GM21367 (cell line): ENCODE results near the gene IL17RE.

Experiments used
- ATAC-seq: cut with Tn5 transposase; IDR thresholded peaks from one replicate; pipeline ENCODE4 v1.9.1; 2021; ENCODE audit not compliant: unreplicated experiment

IL17RE gene

DNA sequence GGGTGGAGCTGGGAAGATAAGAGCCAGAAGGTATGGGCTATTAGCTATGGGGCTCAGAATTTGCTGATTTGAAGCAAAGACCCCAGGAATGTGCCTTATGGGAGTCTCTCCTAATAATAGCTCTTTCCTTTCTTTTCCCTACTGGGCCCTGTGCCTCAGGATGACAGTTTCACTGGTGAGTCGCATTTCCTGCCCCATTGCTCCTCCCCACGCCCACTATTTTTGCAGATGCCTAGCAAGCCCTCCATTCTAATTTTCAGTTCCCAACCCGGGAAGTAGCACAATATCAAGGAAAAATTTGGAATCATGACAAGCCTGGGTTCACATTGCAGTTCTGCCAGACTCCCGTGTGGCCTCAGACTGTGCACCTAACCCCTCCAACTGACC, 583 bp downstream of the IL17RE start:
- no peak for ATAC-seq

- no peak for ATAC-seq
Observed at GRCh38 chr3:9903904-9904303, 1.3 kb downstream of the IL17RE start.

- no peak for ATAC-seq
Observed at GRCh38 chr3:9906480-9906879, 3.8 kb downstream of the IL17RE start.

DNA sequence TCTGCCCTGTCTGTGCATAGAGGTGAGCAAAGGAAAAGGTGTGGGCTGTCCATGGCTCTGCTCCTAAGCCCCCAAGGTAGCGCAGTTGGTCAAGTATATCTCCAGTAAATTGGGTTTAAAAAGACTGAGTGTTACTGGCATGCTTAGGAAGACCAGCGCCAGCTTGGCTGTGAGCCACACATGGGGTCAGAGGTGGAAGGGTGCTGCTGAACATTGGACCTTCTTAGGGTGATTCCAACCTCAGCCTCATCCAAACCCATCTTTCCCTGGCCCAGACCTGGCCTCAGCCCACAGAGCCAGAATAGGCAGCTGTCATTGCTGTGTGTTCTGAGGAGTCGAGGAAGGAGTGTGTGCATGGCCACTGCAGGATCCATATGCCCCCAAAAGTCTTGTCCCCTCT, 5.6 kb downstream of the IL17RE start:
- ATAC-seq = no peak

DNA sequence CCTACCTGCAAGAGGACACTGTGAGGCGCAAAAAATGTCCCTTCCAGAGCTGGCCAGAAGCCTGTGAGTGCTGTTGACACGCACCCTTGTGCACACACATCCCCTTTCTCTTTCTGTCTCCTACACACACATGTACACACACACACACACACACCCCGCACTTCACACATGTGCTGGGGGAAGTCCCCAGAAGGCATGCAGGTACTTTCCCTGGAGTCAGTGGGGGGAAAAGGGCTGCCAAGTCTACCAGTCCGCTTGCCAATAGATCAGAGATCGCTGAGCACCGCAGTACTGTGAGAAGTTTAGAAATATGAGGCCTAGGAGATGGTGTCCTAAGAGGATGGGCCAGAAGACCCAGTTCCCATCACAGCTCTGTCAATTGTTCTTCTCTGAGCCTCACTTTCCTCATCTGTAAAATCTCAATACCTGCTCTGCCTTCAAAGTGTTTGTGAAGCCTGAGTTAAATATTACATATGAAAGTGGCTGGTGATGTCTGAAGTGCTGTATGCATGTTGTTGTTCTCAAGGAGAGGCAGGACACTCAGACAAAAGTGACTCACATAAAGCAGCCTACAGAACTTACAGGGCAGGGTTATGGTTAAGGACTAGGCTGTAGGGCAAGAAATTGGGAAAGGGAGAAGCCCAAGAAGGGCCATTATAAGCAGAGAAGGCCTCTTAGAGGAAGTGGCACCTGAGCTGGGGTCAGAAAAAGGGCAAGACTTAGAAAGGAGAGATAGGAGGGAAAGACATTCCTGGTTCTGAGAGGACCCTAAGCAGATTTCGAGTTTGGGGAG, 6.8 kb downstream of the IL17RE start:
- ATAC-seq = no peak

DNA sequence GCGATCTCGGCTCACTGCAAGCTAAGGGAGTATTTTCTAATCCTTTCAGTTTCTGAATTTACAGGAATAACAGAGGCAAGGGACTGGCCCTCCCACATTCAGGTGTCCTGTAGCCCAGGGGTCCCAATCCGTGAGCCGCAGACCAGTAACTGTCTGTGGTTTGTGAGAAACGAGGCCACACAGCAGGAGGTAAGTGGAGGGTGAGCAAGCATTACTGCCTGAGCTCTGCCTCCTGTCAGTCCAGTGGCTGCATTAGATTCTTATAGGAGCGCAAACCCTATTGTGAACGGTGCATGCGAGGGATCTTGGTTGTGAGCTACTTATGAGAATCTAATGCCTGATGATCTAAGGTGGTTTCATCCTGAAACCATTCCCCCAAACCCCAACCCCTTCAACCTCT, 9.2 kb downstream of the IL17RE start:
- ATAC-seq = no peak

DNA sequence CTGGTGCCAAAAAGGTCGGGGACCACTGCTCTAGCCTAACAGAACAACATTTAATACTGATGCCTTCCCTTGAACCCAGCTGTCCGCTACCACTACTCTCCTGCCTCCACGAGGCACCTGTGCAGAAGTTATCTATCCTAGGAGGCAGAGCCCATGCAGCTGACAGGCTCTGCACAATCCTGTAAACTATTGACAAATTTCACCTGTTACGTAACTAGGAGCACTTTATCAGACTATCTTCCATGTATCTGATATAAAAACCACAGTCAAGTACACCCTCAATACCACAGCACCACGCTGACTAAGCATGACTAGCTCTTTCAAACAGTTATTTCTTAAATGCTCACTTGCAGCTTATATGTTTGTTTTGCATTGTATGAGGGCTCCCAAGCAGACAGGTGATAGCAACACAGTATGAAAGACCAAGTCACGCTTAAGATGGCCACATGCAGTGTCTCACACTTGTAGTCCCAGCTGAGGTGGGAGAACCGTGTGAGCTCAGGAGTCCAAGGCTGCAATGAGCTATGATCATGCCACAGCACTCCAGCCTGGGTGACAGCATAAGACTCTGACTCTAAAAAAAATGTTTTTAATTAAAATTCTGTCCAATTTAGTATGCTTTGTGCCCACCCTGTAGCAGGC, 9.8 kb downstream of the IL17RE start:
- no peak for ATAC-seq

DNA sequence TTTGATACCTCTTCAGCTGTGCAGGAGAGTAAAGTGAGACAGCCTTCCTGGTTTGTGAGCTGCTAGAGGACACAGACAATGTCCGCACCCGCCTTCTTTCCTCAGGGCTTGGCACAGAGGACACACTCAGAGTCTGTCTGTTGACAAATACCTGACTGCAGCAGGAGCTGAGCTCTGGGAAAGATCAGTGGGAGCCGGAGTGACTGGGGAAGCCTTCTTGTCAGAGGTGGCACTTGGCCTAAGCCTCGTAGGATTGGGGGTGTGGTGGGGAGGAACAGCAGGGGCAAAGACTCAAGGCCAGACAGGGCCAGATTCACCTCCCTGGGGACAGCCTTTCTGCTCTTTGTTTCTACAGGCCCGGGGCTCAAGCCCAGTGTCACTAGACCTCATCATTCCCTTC, 11.0 kb downstream of the IL17RE start:
- no peak for ATAC-seq

- ATAC-seq = no peak
Observed at GRCh38 chr3:9914011-9914410, 11.4 kb downstream of the IL17RE start.

DNA sequence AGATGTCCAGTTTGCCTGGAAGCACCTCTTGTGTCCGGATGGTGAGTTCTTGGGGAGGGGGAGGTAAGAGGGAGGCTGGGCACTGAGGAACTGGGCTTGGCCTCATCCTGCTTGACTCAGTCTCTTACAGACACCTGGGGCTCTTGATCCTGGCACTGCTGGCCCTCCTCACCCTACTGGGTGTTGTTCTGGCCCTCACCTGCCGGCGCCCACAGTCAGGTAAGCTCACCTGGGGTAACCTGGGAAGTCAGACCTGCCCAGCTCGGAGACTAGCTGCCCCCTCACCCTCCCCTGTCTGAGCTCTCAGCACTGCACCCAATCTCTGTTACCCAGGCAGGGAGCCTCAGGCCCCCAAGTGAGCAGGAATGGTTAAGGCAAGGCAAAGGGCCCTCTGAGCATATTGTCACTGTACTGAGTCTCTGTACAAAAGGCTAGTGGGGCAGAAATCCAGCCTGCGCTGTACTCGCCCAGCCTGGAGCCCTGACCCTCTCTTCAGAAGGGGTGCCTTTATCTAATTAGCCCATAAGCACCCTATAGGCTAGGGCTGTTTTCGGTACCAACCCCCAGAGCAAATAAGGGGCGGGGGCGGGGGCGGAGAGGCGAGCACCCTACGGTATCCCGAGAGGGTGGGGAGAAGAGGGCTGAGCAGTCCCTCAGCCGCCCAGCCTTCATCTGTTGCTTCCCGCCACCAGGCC, 12.1 kb downstream of the IL17RE start:
- ATAC-seq = no peak

DNA sequence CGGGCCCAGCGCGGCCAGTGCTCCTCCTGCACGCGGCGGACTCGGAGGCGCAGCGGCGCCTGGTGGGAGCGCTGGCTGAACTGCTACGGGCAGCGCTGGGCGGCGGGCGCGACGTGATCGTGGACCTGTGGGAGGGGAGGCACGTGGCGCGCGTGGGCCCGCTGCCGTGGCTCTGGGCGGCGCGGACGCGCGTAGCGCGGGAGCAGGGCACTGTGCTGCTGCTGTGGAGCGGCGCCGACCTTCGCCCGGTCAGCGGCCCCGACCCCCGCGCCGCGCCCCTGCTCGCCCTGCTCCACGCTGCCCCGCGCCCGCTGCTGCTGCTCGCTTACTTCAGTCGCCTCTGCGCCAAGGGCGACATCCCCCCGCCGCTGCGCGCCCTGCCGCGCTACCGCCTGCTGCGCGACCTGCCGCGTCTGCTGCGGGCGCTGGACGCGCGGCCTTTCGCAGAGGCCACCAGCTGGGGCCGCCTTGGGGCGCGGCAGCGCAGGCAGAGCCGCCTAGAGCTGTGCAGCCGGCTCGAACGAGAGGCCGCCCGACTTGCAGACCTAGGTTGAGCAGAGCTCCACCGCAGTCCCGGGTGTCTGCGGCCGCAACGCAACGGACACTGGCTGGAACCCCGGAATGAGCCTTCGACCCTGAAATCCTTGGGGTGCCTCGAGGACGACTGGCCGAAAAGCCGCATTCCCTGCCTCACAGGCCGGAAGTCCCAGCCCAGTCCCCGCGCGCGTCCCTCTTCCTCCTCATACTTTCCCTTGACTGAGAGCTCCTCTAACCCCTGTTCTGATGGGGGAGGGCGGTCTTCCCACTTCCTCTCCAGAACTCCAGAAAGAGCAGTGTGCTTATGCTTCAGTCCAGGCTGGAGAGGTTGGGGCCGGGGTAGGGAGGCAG, 12.8 kb downstream of the IL17RE start:
- no peak for ATAC-seq

- no peak for ATAC-seq
Observed at GRCh38 chr3:9916346-9916733, 13.7 kb downstream of the IL17RE start.

DNA sequence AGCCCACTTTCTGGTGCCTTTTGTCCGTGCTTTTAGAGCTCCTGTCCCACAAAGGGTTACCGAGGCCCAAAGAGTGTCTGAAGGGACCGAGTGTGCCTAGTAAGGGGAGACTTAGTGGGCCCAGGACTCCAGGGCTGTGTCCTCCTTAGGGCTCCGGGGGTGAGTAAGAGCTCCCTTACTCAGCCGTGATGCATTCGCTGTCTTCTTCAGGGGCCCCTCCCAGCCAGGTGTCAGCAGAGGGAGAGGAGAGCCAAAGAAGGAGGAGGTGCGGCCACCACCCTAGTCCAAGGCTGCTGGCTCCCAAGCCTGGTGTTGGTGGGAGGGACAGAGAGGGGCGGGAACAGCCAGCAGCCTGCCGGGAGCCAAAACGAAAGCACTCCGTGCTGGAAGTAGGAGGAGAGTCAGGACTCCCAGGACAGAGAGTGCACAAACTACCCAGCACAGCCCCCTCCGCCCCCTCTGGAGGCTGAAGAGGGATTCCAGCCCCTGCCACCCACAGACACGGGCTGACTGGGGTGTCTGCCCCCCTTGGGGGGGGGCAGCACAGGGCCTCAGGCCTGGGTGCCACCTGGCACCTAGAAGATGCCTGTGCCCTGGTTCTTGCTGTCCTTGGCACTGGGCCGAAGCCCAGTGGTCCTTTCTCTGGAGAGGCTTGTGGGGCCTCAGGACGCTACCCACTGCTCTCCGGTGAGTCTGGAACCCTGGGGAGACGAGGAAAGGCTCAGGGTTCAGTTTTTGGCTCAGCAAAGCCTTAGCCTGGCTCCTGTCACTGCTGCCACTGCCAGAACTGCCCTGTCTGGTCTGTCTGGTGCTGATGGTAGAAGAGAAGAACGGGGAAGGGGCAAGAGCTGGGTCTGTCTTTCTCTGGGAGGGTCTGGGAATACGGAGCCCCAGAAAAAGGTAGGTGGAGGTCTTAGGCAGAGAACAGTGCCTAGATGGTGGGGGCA, 14.4 kb downstream of the IL17RE start, which contains the start of gene IL17RC:
IL17RC (plus strand) TSS at position 365 of the 947 bp plus-strand sequence; CDS start at position 583, 218 bp downstream.
- no peak for ATAC-seq

- no peak for ATAC-seq
Observed at GRCh38 chr3:9917820-9918219, 15.2 kb downstream of the IL17RE start.

- no peak for ATAC-seq
Observed at GRCh38 chr3:9918261-9919038, 15.8 kb downstream of the IL17RE start.

GRCh38 chr3:9928158-9928557, 25.5 kb downstream of the IL17RE start:
- ATAC-seq = no peak

DNA sequence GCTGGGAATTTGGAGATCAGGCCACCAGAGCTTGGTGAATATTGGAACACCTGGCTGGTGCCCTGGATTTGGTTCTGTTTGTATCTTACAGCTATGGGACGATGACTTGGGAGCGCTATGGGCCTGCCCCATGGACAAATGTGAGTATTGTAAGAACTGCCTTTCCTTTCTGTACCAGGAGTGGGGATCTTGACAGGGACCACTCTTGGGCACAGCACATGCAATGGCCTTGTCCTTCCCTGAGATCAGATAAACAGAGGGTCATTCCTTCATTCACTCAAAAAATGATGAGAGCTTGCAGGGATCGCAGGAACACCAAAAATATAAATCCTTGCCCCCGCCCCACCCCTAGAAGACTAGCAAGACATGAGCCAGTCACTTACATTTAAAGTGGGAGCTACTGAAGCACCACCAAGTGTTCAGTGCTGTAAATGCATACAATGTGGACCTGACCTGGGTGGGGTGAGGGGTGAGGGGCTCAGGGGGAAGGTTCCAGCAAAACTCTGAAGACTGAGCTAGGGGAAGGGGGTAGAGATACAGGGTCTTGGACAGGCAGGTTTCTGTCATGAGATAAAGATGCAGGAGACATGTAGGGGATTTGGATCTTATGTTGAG, 28.3 kb downstream of the IL17RE start:
- ATAC-seq = no peak

DNA sequence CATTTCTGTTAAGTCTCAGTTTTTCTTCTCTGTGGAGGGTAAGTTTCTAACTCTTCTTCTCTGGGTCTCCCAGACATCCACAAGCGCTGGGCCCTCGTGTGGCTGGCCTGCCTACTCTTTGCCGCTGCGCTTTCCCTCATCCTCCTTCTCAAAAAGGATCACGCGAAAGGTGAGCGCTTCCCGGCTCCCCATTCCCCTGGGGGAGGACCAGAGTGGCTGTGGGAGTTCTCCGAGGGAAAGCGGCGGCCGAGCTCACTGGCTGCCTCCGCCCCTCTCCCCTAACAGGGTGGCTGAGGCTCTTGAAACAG, 29.8 kb downstream of the IL17RE start:
- no peak for ATAC-seq
